Panc1 (cell line): ENCODE results near the gene APPL2.
"Not testable (repeated sequence)": the region's sequence is repeated elsewhere in the genome, so short reads cannot be mapped to it uniquely, and the experiment has no call there.

Experiments used
- CTCF ChIP-seq: fragments of 450-650 bp; IDR thresholded peaks from 2 replicates; pipeline ENCODE4 v1.5.1; 2017; ENCODE audit warnings: mild to moderate bottlenecking
- POLR2AphosphoS5 ChIP-seq: IDR thresholded peaks from 2 replicates; pipeline ENCODE4 v1.6.1; 2012; ENCODE audit warnings: mild to moderate bottlenecking, low read depth, low read length, moderate library complexity
- SIN3A ChIP-seq: IDR thresholded peaks from 2 replicates; pipeline ENCODE4 v1.6.1; 2012; ENCODE audit warnings: low read depth, mild to moderate bottlenecking, low read length, moderate library complexity, borderline replicate concordance; ENCODE audit not compliant: insufficient read depth
- TCF7L2 ChIP-seq: IDR thresholded peaks from 2 replicates; pipeline ENCODE4 v1.6.1; 2011; ENCODE audit warnings: mild to moderate bottlenecking, low read depth, low read length, inconsistent platforms
- TF ChIP-seq, protein P1 (sequence below), 2 experiments: IDR thresholded peaks; 2 replicates each; pipeline ENCODE4 v1.6.1; 2011 to 2012; ENCODE audit warnings: low read depth in 2 of 2, control low read depth in 1 of 2, low read length in 1 of 2, mild to moderate bottlenecking in 1 of 2, moderate library complexity in 1 of 2; ENCODE audit not compliant: insufficient read depth in 1 of 2

- TF ChIP-seq CTCF, POLR2AphosphoS5, TCF7L2, SIN3A: not testable (repeated sequence)
- TF ChIP-seq, protein P1, sequence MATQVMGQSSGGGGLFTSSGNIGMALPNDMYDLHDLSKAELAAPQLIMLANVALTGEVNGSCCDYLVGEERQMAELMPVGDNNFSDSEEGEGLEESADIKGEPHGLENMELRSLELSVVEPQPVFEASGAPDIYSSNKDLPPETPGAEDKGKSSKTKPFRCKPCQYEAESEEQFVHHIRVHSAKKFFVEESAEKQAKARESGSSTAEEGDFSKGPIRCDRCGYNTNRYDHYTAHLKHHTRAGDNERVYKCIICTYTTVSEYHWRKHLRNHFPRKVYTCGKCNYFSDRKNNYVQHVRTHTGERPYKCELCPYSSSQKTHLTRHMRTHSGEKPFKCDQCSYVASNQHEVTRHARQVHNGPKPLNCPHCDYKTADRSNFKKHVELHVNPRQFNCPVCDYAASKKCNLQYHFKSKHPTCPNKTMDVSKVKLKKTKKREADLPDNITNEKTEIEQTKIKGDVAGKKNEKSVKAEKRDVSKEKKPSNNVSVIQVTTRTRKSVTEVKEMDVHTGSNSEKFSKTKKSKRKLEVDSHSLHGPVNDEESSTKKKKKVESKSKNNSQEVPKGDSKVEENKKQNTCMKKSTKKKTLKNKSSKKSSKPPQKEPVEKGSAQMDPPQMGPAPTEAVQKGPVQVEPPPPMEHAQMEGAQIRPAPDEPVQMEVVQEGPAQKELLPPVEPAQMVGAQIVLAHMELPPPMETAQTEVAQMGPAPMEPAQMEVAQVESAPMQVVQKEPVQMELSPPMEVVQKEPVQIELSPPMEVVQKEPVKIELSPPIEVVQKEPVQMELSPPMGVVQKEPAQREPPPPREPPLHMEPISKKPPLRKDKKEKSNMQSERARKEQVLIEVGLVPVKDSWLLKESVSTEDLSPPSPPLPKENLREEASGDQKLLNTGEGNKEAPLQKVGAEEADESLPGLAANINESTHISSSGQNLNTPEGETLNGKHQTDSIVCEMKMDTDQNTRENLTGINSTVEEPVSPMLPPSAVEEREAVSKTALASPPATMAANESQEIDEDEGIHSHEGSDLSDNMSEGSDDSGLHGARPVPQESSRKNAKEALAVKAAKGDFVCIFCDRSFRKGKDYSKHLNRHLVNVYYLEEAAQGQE (IDR thresholded peaks at IDR 0.05; ENCODE audit: insufficient read depth in 1 of 2, low read depth in 2 of 2, low read length in 1 of 2): not testable (repeated sequence)
Measured at GRCh38 chr12:105256431-105256830, 20.5 kb upstream of the APPL2 start.
